Neural cell (in vitro differentiated cells): ENCODE data around the gene MYBPC3.

Experiments used
- CTCF ChIP-seq: fragments of 450-650 bp; IDR thresholded peaks from 2 replicates; pipeline ENCODE4 v1.5.1; 2014; ENCODE audit warnings: antibody characterized with exemption, mild to moderate bottlenecking, moderate library complexity; ENCODE audit not compliant: poor library complexity, severe bottlenecking
- EP300 ChIP-seq: fragments of 450-650 bp; conservative IDR thresholded peaks from 2 replicates; pipeline ENCODE4 v1.6.1; 2014; ENCODE audit warnings: antibody characterized with exemption, mild to moderate bottlenecking, moderate library complexity; ENCODE audit not compliant: poor library complexity, severe bottlenecking
- EZH2 ChIP-seq: fragments of 200-600, 300-800 bp; shearing (Covaris generic), sonication (generic); IDR thresholded peaks from 2 replicates; pipeline ENCODE4 v1.6.1; 2014; ENCODE audit warnings: antibody characterized with exemption, low read length, borderline replicate concordance, mild to moderate bottlenecking; ENCODE audit not compliant: insufficient read depth, poor library complexity, severe bottlenecking
- MXI1 ChIP-seq: fragments of 450-650 bp; conservative IDR thresholded peaks from 2 replicates; pipeline ENCODE4 v1.6.1; 2014; ENCODE audit warnings: antibody characterized with exemption, mild to moderate bottlenecking; ENCODE audit not compliant: poor library complexity, severe bottlenecking
- REST ChIP-seq: IDR thresholded peaks from 2 replicates; pipeline ENCODE4 v1.6.1; 2012; ENCODE audit warnings: borderline replicate concordance

- no peak for TF ChIP-seq CTCF
- no peak for TF ChIP-seq REST
- TF ChIP-seq MXI1, result no peak
- TF ChIP-seq EZH2, result no peak
- no peak for TF ChIP-seq EP300
Observed at GRCh38 chr11:47375020-47375419, 22.5 kb upstream of the MYBPC3 start.
